HepG2 (cell line): ENCODE results near the gene DPP8. TPM values are rescaled to one million over a fixed set of nuclear protein-coding genes. Genes with fewer than 3 reads are reported as not detected.

ENCODE experiments used
- ATAC-seq: fragments of 200-7000 bp; cut with Tn5 transposase; 3 replicates; pipeline ENCODE4 v1.9.1; 2020; ENCODE audit warnings: mild to moderate bottlenecking, moderate library complexity
- BruUV-seq: library from RNA; stranded (reverse); fragments of 400-500 nt; replicated peaks from 2 replicates; lab custom pipeline; 2021; lab: Mats Ljungman, UMichigan
- CTCF ChIA-PET: fragments of 300-600 bp; formaldehyde crosslinking; extraction: SDS; loops from one replicate; lab custom pipeline; 2021; ENCODE audit warnings: low total read pairs, inconsistent platforms, low intra/inter-chr PET ratio; lab: Yijun Ruan, JAX
- POLR2A ChIA-PET: fragments of 350-600 bp; sonication (Branson Sonifier 250); formaldehyde crosslinking; loops from one replicate; lab custom pipeline; 2020; ENCODE audit warnings: antibody characterized with exemption, inconsistent platforms; lab: Yijun Ruan, JAX
- DNase-seq: peaks from one replicate; pipeline ENCODE4 v3.0.0-alpha.2; 2015; ENCODE audit warnings: low spot score
- FAIRE-seq: peaks from 3 replicates; lab custom pipeline; 2011; peaks lifted over from hg19 to GRCh38; lab: Jason Lieb, UNC
- H2AFZ ChIP-seq: one replicate; pipeline ENCODE4 v1.6.1; 2011; ENCODE audit warnings: low read length, inconsistent platforms
- H3K27ac ChIP-seq: fragments of 300-600 bp; 3 replicates; pipeline ENCODE4 v1.8.0; 2011; ENCODE audit warnings: mixed run types, mild to moderate bottlenecking, mixed read lengths, low read length, inconsistent platforms; ENCODE audit not compliant: insufficient read depth; ENCODE audit errors: extremely low read length
- H3K27me3 ChIP-seq, 2 experiments: fragments of 200-600 bp in 1 of 2; 2 replicates in 1 of 2; 3 replicates in 1 of 2; pipeline versions ENCODE4 v1.6.0 to v1.8.0; 2011; ENCODE audit warnings: low read length in 2 of 2, mild to moderate bottlenecking in 2 of 2, moderate library complexity in 2 of 2, inconsistent platforms in 1 of 2; ENCODE audit not compliant: insufficient read depth in 2 of 2, control insufficient read depth in 1 of 2
- H3K36me3 ChIP-seq, 2 experiments: fragments of 200-600 bp in 1 of 2; replicated peaks in 1 of 2; 2 replicates in 1 of 2; 3 replicates in 1 of 2; pipeline versions ENCODE4 v1.5.1 to v1.8.0; 2011; ENCODE audit warnings: low read length in 2 of 2, inconsistent platforms in 1 of 2; ENCODE audit not compliant: insufficient read depth in 2 of 2, control insufficient read depth in 1 of 2
- H3K4me1 ChIP-seq: 2 replicates; pipeline ENCODE4 v1.5.1; 2012; ENCODE audit warnings: low read length, inconsistent platforms; ENCODE audit not compliant: insufficient read depth
- H3K4me2 ChIP-seq: 2 replicates; pipeline ENCODE4 v1.6.0; 2011; ENCODE audit warnings: low read depth, low read length, inconsistent platforms
- H3K4me3 ChIP-seq, 3 experiments: fragments of 200-600 bp in 1 of 3; sonication (generic), shearing (Covaris generic) in 1 of 3; replicated peaks in 1 of 3; 2 replicates each; pipeline ENCODE4 v1.5.1; 2011 to 2016; ENCODE audit warnings: low read length in 3 of 3, inconsistent platforms in 2 of 3, low read depth in 2 of 3, mild to moderate bottlenecking in 2 of 3, control low read depth in 1 of 3, mixed read lengths in 1 of 3; ENCODE audit not compliant: insufficient read depth in 1 of 3
- H3K79me2 ChIP-seq: one replicate; pipeline ENCODE4 v1.6.1; 2011; ENCODE audit warnings: low read length, inconsistent platforms; ENCODE audit not compliant: insufficient read depth
- H3K9ac ChIP-seq: 2 replicates; pipeline ENCODE4 v1.6.0; 2011; ENCODE audit warnings: mild to moderate bottlenecking, low read depth, low read length, inconsistent platforms; ENCODE audit not compliant: insufficient read depth
- H3K9me3 ChIP-seq: 2 replicates; pipeline ENCODE4 v1.5.1; 2012; ENCODE audit warnings: mild to moderate bottlenecking, low read length
- H4K20me1 ChIP-seq: 2 replicates; pipeline ENCODE4 v1.6.0; 2011; ENCODE audit warnings: inconsistent platforms, mild to moderate bottlenecking, low read length, moderate library complexity; ENCODE audit not compliant: insufficient read depth
- ELF4 ChIP-seq: sonication (generic); formaldehyde crosslinking; IDR thresholded peaks from 2 replicates; pipeline ENCODE4 v1.5.0; 2020; ENCODE audit warnings: missing genetic modification reagents, mild to moderate bottlenecking, moderate library complexity, borderline replicate concordance
- JUND ChIP-seq: sonication (generic); formaldehyde crosslinking; IDR thresholded peaks from 2 replicates; pipeline ENCODE4 v1.8.0; 2022; ENCODE audit warnings: mild to moderate bottlenecking, missing genetic modification reagents
- PHF5A ChIP-seq: IDR thresholded peaks from one replicate; pipeline ENCODE4 v1.6.1; 2018; ENCODE audit warnings: low read depth, missing genetic modification reagents; ENCODE audit not compliant: unreplicated experiment
- SYNCRIP ChIP-seq: fragments of 200-400 bp; formaldehyde crosslinking; IDR thresholded peaks from 2 replicates; pipeline ENCODE4 v1.6.1; 2018; ENCODE audit warnings: mild to moderate bottlenecking, low read depth, low read length; ENCODE audit not compliant: insufficient read depth
- ZNF7 ChIP-seq: IDR thresholded peaks from 2 replicates; pipeline ENCODE4 v1.6.1; 2016; ENCODE audit warnings: missing biosample characterization, missing genetic modification reagents
- ZNF772 ChIP-seq: sonication (generic); formaldehyde crosslinking; IDR thresholded peaks from 2 replicates; pipeline ENCODE4 v1.5.0; 2020; ENCODE audit warnings: mild to moderate bottlenecking, missing genetic modification reagents
- WGBS: methylation state at CpG from one replicate; pipeline ENCODE4 v1.1.6; 2017; ENCODE audit warnings: low lambda C conversion rate; 5-methylcytosine and 5-hydroxymethylcytosine counted together
- in situ Hi-C: cut with HindIII; loops from 2 replicates; pipeline ENCODE4 v1.10.0; 2017; ENCODE audit warnings: low pct_unique_long_range_greater_than_20kb; ENCODE audit not compliant: extremely low pct_ligation_motif_present
- intact Hi-C: fragments of 100-400 bp; cut with micrococcal nuclease; formaldehyde crosslinking; loops from one replicate; pipeline ENCODE4 v1.10.0; 2022; ENCODE audit not compliant: unreplicated experiment
- polyA plus RNA-seq, 8 experiments: library from polyadenylated mRNA; depleted of rRNA in 3 of 8; stranded (reverse) in 7 of 8; unstranded in 1 of 8; fragments of >200 nt; fragmentation: Illumina TruSeq in 4 of 8; extraction: Trizol in 4 of 8; gene quantifications; 2 replicates each; pipeline versions ENCODE4 v1.2.1 to v1.2.3, GENCODE V29; 2011 to 2016; ENCODE audit warnings: low read depth in 4 of 8, missing spikeins in 1 of 8, mixed read lengths in 1 of 8; ENCODE audit not compliant: insufficient read depth in 1 of 8
- total RNA-seq, 5 experiments: library from RNA; depleted of rRNA; stranded (reverse); fragments of >200 nt; fragmentation: Illumina TruSeq; extraction: Trizol; gene quantifications; 2 replicates each; pipeline ENCODE4 v1.2.3, GENCODE V29; 2016; ENCODE audit warnings: low read depth in 1 of 5
- TF ChIP-seq, protein P1 (sequence below), 2 experiments: IDR thresholded peaks; 2 replicates each; pipeline ENCODE4 v1.6.1; 2011 to 2012; ENCODE audit warnings: low read length in 2 of 2, borderline replicate concordance in 1 of 2, low read depth in 1 of 2, mild to moderate bottlenecking in 1 of 2, moderate library complexity in 1 of 2
- TF ChIP-seq, protein P2 (sequence below), 2 experiments: fragments of 450-650 bp in 1 of 2; sonication (generic) in 1 of 2; formaldehyde crosslinking; IDR thresholded peaks; 2 replicates each; pipeline versions ENCODE4 v1.5.0 to v1.8.0; 2020 to 2022; ENCODE audit warnings: mild to moderate bottlenecking in 1 of 2, missing genetic modification reagents in 1 of 2
- TF ChIP-seq, protein P3 (sequence below): sonication (generic); formaldehyde crosslinking; IDR thresholded peaks from 2 replicates; pipeline ENCODE4 v1.4.0; 2020; ENCODE audit warnings: mild to moderate bottlenecking, missing genetic modification reagents

Gene DPP8
- total and polyA plus RNA-seq, 2 of the 13 experiments (the other 11 are each of a cell fraction or from before 2014, with no cell fraction given), result 18.0 to 26.3 TPM

DNA sequence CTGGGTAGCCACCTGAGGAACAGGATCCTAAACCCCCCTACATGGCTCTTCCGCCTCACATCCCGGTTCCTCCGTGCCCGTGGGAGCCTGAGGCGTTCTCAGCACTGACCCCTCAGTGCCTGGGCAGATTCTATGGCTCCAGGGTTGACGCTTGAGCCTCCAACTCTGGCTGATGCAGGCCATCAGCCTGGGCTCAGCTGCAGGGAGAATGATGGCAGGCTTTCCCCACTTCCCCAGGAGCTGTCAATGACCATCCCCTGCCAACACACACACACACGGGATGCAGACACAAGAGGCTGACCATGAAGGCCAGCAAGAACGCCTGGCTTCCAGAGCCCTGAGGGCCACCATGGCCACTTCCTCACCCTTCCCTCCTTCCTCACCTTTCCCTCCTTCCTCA, 123.9 kb downstream of the DPP8 start:
- no TSS peak for BruUV-seq
- Histone ChIP-seq H3K9me3 (no peaks in the 10 kb centered on the region), H3K4me2 (no peak overlapping the region), H4K20me1 (no peaks in the 10 kb centered on the region), H3K27ac (no peak overlapping the region), H3K9ac (no peak overlapping the region), H3K27me3 (peaks cover 3 to 38% of the 10 kb centered on the region in 2 experiments; a peak in 4 of 5 replicates), H3K36me3 (no peaks in the 10 kb centered on the region), H3K4me3 (no peak overlapping the region)
- intact Hi-C loops, result no loop called here
- ChIA-PET POLR2A (interaction anchor here (1.5 kb wide), 1 partner anchor 89 kb away, joined by 6 read pairs; the partner anchor contains the start of gene RNU5B-1), CTCF (no interaction called here)
- DNase-seq (no peak), FAIRE-seq (no peak)
- TF ChIP-seq PHF5A (CRISPR knock-in tag) (no peak), ELF4 (CRISPR knock-in tag) (no peak), ZNF7 (CRISPR knock-in tag) (0 out of 2 replicates have a peak, but pooled peaks have one; percentile 26), ZNF772 (CRISPR knock-in tag) (no peak), SYNCRIP (no peak), JUND (CRISPR knock-in tag) (no peak)
- TF ChIP-seq, protein P1, sequence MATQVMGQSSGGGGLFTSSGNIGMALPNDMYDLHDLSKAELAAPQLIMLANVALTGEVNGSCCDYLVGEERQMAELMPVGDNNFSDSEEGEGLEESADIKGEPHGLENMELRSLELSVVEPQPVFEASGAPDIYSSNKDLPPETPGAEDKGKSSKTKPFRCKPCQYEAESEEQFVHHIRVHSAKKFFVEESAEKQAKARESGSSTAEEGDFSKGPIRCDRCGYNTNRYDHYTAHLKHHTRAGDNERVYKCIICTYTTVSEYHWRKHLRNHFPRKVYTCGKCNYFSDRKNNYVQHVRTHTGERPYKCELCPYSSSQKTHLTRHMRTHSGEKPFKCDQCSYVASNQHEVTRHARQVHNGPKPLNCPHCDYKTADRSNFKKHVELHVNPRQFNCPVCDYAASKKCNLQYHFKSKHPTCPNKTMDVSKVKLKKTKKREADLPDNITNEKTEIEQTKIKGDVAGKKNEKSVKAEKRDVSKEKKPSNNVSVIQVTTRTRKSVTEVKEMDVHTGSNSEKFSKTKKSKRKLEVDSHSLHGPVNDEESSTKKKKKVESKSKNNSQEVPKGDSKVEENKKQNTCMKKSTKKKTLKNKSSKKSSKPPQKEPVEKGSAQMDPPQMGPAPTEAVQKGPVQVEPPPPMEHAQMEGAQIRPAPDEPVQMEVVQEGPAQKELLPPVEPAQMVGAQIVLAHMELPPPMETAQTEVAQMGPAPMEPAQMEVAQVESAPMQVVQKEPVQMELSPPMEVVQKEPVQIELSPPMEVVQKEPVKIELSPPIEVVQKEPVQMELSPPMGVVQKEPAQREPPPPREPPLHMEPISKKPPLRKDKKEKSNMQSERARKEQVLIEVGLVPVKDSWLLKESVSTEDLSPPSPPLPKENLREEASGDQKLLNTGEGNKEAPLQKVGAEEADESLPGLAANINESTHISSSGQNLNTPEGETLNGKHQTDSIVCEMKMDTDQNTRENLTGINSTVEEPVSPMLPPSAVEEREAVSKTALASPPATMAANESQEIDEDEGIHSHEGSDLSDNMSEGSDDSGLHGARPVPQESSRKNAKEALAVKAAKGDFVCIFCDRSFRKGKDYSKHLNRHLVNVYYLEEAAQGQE (IDR thresholded peaks at IDR 0.05; ENCODE audit: borderline replicate concordance in 1 of 2, low read depth in 1 of 2, low read length in 2 of 2), result no peak
- TF ChIP-seq, protein P2, sequence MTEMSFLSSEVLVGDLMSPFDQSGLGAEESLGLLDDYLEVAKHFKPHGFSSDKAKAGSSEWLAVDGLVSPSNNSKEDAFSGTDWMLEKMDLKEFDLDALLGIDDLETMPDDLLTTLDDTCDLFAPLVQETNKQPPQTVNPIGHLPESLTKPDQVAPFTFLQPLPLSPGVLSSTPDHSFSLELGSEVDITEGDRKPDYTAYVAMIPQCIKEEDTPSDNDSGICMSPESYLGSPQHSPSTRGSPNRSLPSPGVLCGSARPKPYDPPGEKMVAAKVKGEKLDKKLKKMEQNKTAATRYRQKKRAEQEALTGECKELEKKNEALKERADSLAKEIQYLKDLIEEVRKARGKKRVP (CRISPR knock-in tag; IDR thresholded peaks at IDR 0.05), result no peak
- TF ChIP-seq, protein P3, sequence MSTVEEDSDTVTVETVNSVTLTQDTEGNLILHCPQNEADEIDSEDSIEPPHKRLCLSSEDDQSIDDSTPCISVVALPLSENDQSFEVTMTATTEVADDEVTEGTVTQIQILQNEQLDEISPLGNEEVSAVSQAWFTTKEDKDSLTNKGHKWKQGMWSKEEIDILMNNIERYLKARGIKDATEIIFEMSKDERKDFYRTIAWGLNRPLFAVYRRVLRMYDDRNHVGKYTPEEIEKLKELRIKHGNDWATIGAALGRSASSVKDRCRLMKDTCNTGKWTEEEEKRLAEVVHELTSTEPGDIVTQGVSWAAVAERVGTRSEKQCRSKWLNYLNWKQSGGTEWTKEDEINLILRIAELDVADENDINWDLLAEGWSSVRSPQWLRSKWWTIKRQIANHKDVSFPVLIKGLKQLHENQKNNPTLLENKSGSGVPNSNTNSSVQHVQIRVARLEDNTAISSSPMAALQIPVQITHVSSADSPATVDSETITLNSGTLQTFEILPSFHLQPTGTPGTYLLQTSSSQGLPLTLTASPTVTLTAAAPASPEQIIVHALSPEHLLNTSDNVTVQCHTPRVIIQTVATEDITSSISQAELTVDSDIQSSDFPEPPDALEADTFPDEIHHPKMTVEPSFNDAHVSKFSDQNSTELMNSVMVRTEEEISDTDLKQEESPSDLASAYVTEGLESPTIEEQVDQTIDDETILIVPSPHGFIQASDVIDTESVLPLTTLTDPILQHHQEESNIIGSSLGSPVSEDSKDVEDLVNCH (CRISPR knock-in tag), result no peak
- TF ChIP-seq, all 625 proteins: peak for 1
- no peak overlapping the region for H2AFZ ChIP-seq
- H3K4me1 ChIP-seq, result peaks cover 35% of the 10 kb centered on the region
- no peak for ATAC-seq
- H3K79me2 ChIP-seq, result no peaks in the 10 kb centered on the region
- in situ Hi-C loops, result no loop called here
- 66% methylated on average over 5 of the region's 8 CpGs for WGBS
